SU-DHL-6 (cell line): Measurements from ENCODE around the gene UBE2F.

Source experiments
- H2AFZ ChIP-seq: fragments of 200-600 bp; sonication (generic); 2 replicates; pipeline ENCODE4 v1.6.1; 2014; ENCODE audit warnings: low read depth, mild to moderate bottlenecking, moderate library complexity, mixed read lengths, antibody characterized with exemption, low read length; ENCODE audit not compliant: severe bottlenecking
- H3F3A ChIP-seq: fragments of 200-600 bp; shearing (Covaris generic); 2 replicates; pipeline ENCODE4 v1.6.0; 2016; ENCODE audit warnings: antibody characterized with exemption, mild to moderate bottlenecking; ENCODE audit not compliant: insufficient read depth
- H3K27ac ChIP-seq: fragments of 200-600 bp; sonication (generic); 2 replicates; pipeline ENCODE4 v1.5.1; 2016; ENCODE audit warnings: low read depth, mild to moderate bottlenecking, low read length, moderate library complexity, mixed read lengths
- H3K27me3 ChIP-seq: fragments of 200-600 bp; sonication (generic), shearing (Covaris generic); 2 replicates; pipeline ENCODE4 v1.6.0; 2014; ENCODE audit warnings: mild to moderate bottlenecking, low read length
- H3K36me3 ChIP-seq: fragments of 200-600 bp; sonication (generic); 2 replicates; pipeline ENCODE4 v1.6.1; 2014; ENCODE audit warnings: mild to moderate bottlenecking, low read length, mixed read lengths
- H3K4me2 ChIP-seq: fragments of 300-600, 200-600 bp; shearing (Covaris generic), sonication (generic); 2 replicates; pipeline ENCODE4 v1.6.0; 2014; ENCODE audit warnings: low read length, low read depth, mild to moderate bottlenecking; ENCODE audit not compliant: poor library complexity, severe bottlenecking
- H3K4me3 ChIP-seq: fragments of 200-600 bp; sonication (generic); 2 replicates; pipeline ENCODE4 v1.5.1; 2014; ENCODE audit warnings: antibody characterized with exemption, low read length, mild to moderate bottlenecking, mixed read lengths; ENCODE audit not compliant: insufficient read depth, poor library complexity, severe bottlenecking
- H3K79me2 ChIP-seq: fragments of 200-600 bp; sonication (generic); 2 replicates; pipeline ENCODE4 v1.6.1; 2014; ENCODE audit warnings: mild to moderate bottlenecking, low read length, moderate library complexity; ENCODE audit not compliant: insufficient read depth
- H3K9ac ChIP-seq: fragments of 200-600 bp; sonication (generic); 2 replicates; pipeline ENCODE4 v1.7.0; 2014; ENCODE audit warnings: mild to moderate bottlenecking, low read length
- H3K9me2 ChIP-seq: fragments of 200-600 bp; sonication (generic); replicated peaks from 2 replicates; pipeline ENCODE4 v1.6.1; 2014; ENCODE audit warnings: low read length; ENCODE audit not compliant: insufficient read depth
- H3K9me3 ChIP-seq: fragments of 200-600 bp; sonication (generic); 2 replicates; pipeline ENCODE4 v1.6.1; 2014; ENCODE audit warnings: low read length, mixed read lengths; ENCODE audit not compliant: insufficient read depth
- H4K20me1 ChIP-seq: fragments of 200-600 bp; sonication (generic); 2 replicates; pipeline ENCODE4 v1.6.1; 2014; ENCODE audit warnings: low read depth, mild to moderate bottlenecking, antibody characterized with exemption, low read length, moderate library complexity, mixed read lengths
- EZH2phosphoT487 ChIP-seq: fragments of 200-600 bp; sonication (generic), shearing (Covaris generic); conservative IDR thresholded peaks from 2 replicates; pipeline ENCODE4 v1.6.1; 2018; ENCODE audit warnings: mild to moderate bottlenecking, antibody characterized with exemption, low read length, moderate library complexity, mixed read lengths
- TF ChIP-seq, protein P1 (sequence below): fragments of 200-600 bp; sonication (generic); IDR thresholded peaks from one replicate; pipeline ENCODE4 v1.5.1; 2017; ENCODE audit warnings: antibody characterized with exemption, mild to moderate bottlenecking, low read length, moderate library complexity; ENCODE audit not compliant: insufficient read depth, poor library complexity, severe bottlenecking

UBE2F gene

DNA sequence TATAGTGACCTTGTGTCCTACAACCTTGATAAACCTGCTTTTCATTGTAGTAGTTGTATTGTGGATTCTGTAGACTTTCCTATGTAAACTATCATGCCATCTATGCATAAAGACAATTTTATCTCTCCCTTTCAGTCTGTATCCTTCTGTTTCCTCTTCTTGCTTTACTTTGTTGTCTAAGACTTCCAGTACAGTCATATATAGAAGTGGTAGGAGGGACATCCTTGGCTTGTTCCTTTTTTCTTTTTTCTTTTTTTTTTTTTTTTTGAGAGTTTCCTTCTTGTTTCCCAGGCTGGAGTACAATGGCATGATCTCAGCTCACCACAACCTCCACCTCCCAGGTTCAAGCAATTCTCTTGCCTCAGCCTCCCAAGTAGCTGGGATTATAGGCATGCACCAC lies 39.7 kb downstream of the UBE2F start:
- Histone ChIP-seq H2AFZ (no peak overlapping the region), H3K4me3 (no peak overlapping the region), H3K9ac (no peak overlapping the region), H3F3A (no peaks in the 10 kb centered on the region), H3K27ac (no peak overlapping the region), H3K79me2 (no peaks in the 10 kb centered on the region), H3K9me3 (no peaks in the 10 kb centered on the region), H3K27me3 (no peaks in the 10 kb centered on the region), H3K9me2 (no peaks in the 10 kb centered on the region), H4K20me1 (no peaks in the 10 kb centered on the region), H3K36me3 (no peaks in the 10 kb centered on the region), H3K4me2 (no peak overlapping the region)
- TF ChIP-seq EZH2phosphoT487: no peak
- TF ChIP-seq, protein P1, sequence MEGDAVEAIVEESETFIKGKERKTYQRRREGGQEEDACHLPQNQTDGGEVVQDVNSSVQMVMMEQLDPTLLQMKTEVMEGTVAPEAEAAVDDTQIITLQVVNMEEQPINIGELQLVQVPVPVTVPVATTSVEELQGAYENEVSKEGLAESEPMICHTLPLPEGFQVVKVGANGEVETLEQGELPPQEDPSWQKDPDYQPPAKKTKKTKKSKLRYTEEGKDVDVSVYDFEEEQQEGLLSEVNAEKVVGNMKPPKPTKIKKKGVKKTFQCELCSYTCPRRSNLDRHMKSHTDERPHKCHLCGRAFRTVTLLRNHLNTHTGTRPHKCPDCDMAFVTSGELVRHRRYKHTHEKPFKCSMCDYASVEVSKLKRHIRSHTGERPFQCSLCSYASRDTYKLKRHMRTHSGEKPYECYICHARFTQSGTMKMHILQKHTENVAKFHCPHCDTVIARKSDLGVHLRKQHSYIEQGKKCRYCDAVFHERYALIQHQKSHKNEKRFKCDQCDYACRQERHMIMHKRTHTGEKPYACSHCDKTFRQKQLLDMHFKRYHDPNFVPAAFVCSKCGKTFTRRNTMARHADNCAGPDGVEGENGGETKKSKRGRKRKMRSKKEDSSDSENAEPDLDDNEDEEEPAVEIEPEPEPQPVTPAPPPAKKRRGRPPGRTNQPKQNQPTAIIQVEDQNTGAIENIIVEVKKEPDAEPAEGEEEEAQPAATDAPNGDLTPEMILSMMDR: no peak

DNA sequence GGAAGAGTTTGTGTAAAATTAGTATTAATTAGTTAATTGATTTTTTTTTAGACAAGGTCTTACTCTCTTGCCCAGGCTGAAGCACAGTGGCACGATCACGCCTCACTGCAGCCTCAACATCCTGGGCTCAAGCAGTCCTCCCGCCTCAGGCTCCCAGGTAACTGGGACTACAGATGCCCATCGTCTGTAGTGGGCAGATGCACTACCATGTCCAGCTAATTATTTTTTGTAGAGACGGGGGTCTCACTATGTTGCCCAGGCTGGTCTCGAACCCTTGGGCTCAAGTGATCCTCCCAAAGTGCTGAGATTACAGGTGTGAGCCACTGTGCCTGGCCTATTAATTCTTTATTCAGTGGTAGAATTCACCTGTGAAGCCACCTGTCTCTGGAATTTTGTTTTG lies 41.1 kb downstream of the UBE2F start:
- TF ChIP-seq EZH2phosphoT487: no peak
- TF ChIP-seq, protein P1: no peak
- H4K20me1 ChIP-seq: no peaks in the 10 kb centered on the region
- no peaks in the 10 kb centered on the region for H3K36me3 ChIP-seq
- H3K27ac ChIP-seq: no peak overlapping the region
- H3K27me3 ChIP-seq: no peaks in the 10 kb centered on the region
- no peaks in the 10 kb centered on the region for H3K9me3 ChIP-seq
- no peak overlapping the region for H2AFZ ChIP-seq
- H3K4me3 ChIP-seq: no peak overlapping the region
- no peaks in the 10 kb centered on the region for H3F3A ChIP-seq
- H3K79me2 ChIP-seq: no peaks in the 10 kb centered on the region
- no peak overlapping the region for H3K9ac ChIP-seq
- H3K4me2 ChIP-seq: no peak overlapping the region
- no peaks in the 10 kb centered on the region for H3K9me2 ChIP-seq

DNA sequence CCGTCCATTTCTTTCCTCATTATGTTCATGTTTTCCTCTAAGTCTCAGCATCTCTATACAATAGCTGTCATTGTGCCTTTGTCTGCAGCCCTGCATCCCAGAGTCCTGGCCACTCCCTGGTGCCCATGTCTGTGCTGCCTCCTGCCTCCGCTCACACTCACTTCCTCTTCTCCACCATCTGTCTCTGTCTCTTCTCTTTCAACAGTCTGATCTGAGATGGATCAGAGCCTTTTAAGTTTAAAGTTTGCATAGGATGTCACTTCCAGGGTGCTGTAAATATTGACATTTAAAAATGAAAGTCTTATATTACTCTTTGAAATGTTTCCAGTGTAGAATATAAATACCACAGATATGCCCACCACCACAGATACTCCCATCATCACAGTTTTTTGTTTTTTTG lies 42.7 kb downstream of the UBE2F start:
- no peak overlapping the region for H3K4me3 ChIP-seq
- H2AFZ ChIP-seq: no peak overlapping the region
- H3K9me2 ChIP-seq: no peaks in the 10 kb centered on the region
- no peak for TF ChIP-seq EZH2phosphoT487
- no peaks in the 10 kb centered on the region for H3K27me3 ChIP-seq
- no peaks in the 10 kb centered on the region for H3K36me3 ChIP-seq
- no peaks in the 10 kb centered on the region for H4K20me1 ChIP-seq
- no peak overlapping the region for H3K9ac ChIP-seq
- no peak overlapping the region for H3K27ac ChIP-seq
- H3F3A ChIP-seq: no peaks in the 10 kb centered on the region
- no peaks in the 10 kb centered on the region for H3K9me3 ChIP-seq
- H3K79me2 ChIP-seq: no peaks in the 10 kb centered on the region
- no peak overlapping the region for H3K4me2 ChIP-seq

DNA sequence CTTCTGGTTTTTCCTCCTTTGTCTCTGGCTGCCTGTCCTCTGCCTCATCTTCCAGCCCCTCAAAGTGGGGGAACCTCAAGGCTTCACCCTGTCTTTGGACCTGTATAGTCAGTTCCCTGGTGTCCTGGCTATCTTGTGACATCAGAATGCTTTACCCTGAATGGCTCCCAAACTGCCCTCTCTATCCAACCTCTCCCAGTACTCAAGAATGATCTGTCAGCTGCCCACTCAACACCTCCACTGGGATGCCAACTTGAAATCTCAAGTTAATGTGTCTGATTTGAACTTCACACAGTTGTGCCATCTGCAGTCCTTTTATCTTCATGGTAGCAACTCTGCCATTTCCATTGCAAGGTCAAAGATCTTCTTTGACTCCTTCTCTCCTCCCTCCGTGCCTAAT lies 43.8 kb downstream of the UBE2F start:
- Histone ChIP-seq H3K79me2 (no peaks in the 10 kb centered on the region), H3K4me3 (no peak overlapping the region), H3K27ac (no peak overlapping the region), H3K9me2 (no peaks in the 10 kb centered on the region), H3F3A (no peaks in the 10 kb centered on the region), H2AFZ (no peak overlapping the region), H3K9me3 (no peaks in the 10 kb centered on the region), H3K36me3 (no peaks in the 10 kb centered on the region), H3K27me3 (no peaks in the 10 kb centered on the region), H3K4me2 (no peak overlapping the region), H4K20me1 (no peaks in the 10 kb centered on the region), H3K9ac (no peak overlapping the region)
- TF ChIP-seq EZH2phosphoT487: no peak
- TF ChIP-seq, protein P1: no peak
